NCI-H2171 treated with DMSO at 0.1 percent for 48 hours (cell line): ENCODE measurements around the gene ACSL3.

Experiments
- DNase-seq: peaks from one replicate; lab custom pipeline; 2025; lab: John Stamatoyannopoulos, UW

ACSL3 gene

GRCh38 chr2:222942561-222942960 is 81.7 kb downstream of the ACSL3 start:
- no peak for DNase-seq

GRCh38 chr2:222942977-222943376 is 82.1 kb downstream of the ACSL3 start:
- no peak for DNase-seq

- no peak for DNase-seq
These were observed 83.0 kb downstream of the ACSL3 start for GRCh38 chr2:222943820-222944219.

GRCh38 chr2:222944552-222944951 is 83.7 kb downstream of the ACSL3 start:
- no peak for DNase-seq

- no peak for DNase-seq
These were observed 84.3 kb downstream of the ACSL3 start for GRCh38 chr2:222944971-222945740.

GRCh38 chr2:222945887-222946286 is 85.1 kb downstream of the ACSL3 start:
- no peak for DNase-seq

- no peak for DNase-seq
These were observed 86.0 kb downstream of the ACSL3 start for GRCh38 chr2:222946700-222947287.

- no peak for DNase-seq
These were observed 88.2 kb downstream of the ACSL3 start for GRCh38 chr2:222949073-222949472.

- no peak for DNase-seq
These were observed 89.0 kb downstream of the ACSL3 start for GRCh38 chr2:222949690-222950323.

GRCh38 chr2:222950638-222951285 is 89.9 kb downstream of the ACSL3 start:
- no peak for DNase-seq

GRCh38 chr2:222952204-222952603 is 91.4 kb downstream of the ACSL3 start:
- DNase-seq, result no peak

GRCh38 chr2:222955008-222955407 is 94.2 kb downstream of the ACSL3 start:
- DNase-seq, result no peak

- DNase-seq, result no peak
These were observed 98.5 kb downstream of the ACSL3 start for GRCh38 chr2:222959358-222959757.

GRCh38 chr2:222960126-222960525 is 99.3 kb downstream of the ACSL3 start:
- DNase-seq, result no peak

- no peak for DNase-seq
These were observed 102.8 kb downstream of the ACSL3 start for GRCh38 chr2:222963641-222964040.

- DNase-seq, result no peak
These were observed 103.7 kb downstream of the ACSL3 start for GRCh38 chr2:222964376-222965031.

- no peak for DNase-seq
These were observed 104.7 kb downstream of the ACSL3 start for GRCh38 chr2:222965555-222965954.

- DNase-seq, result no peak
These were observed 107.8 kb downstream of the ACSL3 start for GRCh38 chr2:222968550-222969155.

- DNase-seq, result peak; percentile 5
These were observed 108.7 kb downstream of the ACSL3 start for GRCh38 chr2:222969491-222969890.

GRCh38 chr2:222972420-222972819 is 111.6 kb downstream of the ACSL3 start:
- no peak for DNase-seq

- DNase-seq, result no peak
These were observed 112.4 kb downstream of the ACSL3 start for GRCh38 chr2:222973237-222973636.

- DNase-seq, result no peak
These were observed 112.9 kb downstream of the ACSL3 start for GRCh38 chr2:222973733-222974132.
